IPS-18c (cell line): ENCODE data around the gene SLC25A48.
A peak's percentile ranks its signal among the peaks of the same experiment; 100 is the strongest.
"Not testable (repeated sequence)": the region's sequence is repeated elsewhere in the genome, so short reads cannot be mapped to it uniquely, and the experiment has no call there.

Experiments
- H3K4me3 ChIP-seq: 2 replicates; pipeline ENCODE4 v1.7.0; 2013; ENCODE audit warnings: low read depth, mild to moderate bottlenecking, low read length, moderate library complexity; ENCODE audit not compliant: insufficient read depth
- H3K9me3 ChIP-seq: one replicate; pipeline ENCODE4 v1.6.1; 2013; ENCODE audit warnings: mild to moderate bottlenecking, low read length, moderate library complexity; ENCODE audit not compliant: control insufficient read depth, insufficient read depth

The SLC25A48 gene

DNA sequence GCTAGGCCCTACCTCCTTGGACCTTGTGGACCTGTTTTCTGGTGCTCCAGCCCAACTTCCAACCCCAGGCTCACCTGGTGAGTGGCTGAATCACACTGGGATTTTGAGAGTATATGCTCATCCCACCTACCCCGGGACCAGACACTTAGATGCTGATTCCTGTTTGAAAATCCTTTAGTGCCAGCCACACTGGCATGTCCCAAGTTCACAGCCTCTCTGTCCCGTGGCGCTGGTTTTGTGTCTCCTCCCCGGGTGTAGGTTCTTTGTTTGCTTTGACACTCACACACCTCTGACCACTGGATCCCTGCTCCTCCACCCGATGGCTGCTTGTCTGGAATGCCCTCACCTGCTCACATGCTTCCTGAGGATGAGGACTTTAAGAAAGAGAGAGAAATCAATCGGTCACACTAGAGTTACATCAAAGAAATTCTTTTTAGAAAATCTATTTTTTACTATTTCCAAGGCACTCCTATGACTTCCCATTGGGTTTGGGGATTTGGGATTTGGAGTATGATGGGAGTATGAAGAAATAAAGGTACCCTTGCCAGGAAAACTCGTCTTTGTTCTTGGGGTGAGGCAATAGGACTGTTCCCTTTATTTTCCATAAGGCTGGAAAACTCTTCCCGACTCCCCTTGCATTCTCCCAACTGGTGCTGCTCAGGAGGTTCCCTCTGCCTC lies 7.3 kb upstream of the SLC25A48 start:
- Histone ChIP-seq H3K4me3 (no peak overlapping the region), H3K9me3 (no peaks in the 10 kb centered on the region)

DNA sequence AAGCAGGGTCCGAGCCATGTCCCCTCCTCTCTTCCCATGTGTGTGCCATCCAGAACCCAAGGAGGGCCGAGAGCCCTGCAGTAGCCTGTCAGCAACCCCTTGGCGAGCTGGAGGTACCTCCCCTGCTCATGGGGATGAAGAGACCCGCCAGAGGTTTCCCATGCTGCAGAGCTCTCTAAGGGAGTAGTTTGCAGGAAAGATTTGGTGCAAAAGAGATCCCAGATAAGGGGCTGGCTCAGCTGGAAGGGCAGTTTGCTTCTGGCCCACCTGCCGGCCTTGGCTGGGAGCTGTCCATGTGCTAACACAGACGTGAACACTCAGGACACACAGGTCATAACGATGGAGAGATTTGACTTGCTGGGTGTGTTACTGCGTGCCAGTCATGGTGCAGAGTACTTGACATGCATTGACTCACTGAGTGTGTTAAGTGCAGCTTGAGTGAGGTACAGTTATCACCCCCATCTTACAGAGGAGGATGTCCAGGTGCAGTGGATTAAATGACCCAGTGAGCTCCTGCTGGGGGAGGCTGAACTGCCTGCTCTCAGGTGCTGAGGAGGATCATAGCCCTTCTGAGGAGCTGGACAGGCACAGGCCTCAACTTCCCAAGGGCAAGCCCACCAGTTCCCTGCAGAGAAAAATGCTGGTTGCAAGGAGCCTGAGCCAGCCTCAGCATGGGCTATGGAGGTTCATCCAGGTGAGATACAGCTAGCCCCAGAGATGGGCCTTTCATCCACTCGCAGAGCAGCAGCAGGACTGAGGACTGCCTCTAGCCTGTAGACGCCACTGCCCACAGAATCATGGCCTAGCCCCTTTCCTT lies 6.3 kb upstream of the SLC25A48 start:
- Histone ChIP-seq H3K9me3 (no peaks in the 10 kb centered on the region), H3K4me3 (no peak overlapping the region)

DNA sequence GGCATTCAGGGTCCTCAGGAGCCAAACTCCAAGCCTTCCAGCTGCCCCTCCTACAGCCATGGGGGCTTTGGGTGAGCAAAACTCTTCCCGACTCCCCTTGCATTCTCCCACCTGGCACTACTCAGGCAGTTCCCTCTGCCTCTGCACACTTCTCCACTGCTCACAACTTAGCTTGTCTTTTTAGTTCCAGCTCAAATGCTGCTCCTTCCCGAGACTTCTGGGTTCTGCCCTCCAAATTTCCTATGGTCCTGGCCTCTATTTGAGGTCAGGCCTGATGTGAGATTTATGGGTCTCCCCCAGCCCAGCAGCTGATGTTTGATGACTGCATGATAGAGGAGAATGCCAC lies 5.7 kb upstream of the SLC25A48 start:
- no peak overlapping the region for H3K4me3 ChIP-seq
- H3K9me3 ChIP-seq = no peaks in the 10 kb centered on the region

DNA sequence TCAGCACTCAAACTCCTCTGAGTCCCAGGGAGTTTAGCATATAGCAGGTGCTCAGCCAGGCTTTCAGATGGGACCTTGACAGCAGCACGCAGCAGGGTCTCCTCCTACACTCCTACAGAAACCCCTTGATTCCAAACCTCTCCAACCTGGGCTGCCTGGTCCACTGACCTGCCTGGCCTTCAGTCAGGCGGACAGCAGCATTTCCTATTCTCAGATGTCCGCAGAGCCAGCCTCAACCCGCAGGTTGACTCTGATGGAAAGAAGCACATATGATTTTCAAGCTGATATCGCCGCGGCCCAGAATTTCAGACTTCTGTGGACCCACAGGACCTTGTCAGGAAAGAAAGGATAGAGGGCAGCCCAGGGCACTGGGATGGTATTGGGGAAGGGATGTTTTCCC lies 5.3 kb upstream of the SLC25A48 start:
- Histone ChIP-seq H3K9me3 (no peaks in the 10 kb centered on the region), H3K4me3 (no peak overlapping the region)

DNA sequence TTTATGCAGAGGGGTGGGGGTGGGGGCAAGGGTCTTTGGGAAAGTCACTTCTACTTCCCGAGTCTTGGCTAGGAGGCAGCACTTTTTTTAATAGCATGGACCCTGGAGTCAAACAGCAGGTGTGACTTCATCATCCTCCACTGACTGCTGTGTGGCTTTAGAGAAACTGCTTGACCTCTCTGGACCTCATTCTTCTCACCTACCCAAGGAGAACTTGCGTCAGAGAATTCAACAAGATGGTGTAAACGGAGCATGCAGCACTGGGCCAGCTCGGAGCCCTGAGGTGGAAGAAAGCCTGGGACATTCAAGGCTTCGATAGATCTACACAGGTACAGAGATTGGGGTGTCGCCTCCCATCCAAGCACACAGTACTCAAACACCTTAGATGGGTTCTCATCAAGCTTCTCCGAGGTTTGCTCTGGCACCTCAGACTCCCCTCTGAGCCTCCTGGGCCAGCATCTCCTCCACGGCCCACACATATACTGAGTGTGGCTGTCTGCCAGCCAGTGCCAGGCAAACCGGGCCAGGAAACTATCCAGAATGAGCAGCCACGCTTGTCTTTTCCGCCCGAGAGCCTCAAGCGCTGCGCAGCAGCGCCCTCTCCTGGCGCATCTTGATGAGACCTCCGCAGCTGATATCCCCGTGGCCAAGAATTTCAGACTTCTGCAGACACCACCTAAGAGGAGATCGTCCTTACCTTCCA lies 4.6 kb upstream of the SLC25A48 start:
- H3K4me3 ChIP-seq = no peak overlapping the region
- no peaks in the 10 kb centered on the region for H3K9me3 ChIP-seq

DNA sequence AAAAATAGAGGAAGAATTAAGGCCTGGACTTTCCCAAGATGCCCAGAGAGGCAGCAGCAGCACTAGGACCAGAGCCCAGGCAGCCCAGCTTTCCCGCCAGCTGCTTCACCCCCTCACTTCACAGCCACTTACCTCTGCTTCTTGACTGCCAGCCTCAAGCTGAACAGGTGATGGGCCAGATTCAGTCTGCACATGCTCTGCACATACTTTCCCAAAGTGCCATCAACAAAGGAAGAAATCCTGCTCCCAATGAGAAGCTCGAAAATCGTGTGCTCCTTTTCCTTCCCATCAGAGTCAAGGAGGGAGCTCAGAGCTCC lies 4.1 kb upstream of the SLC25A48 start:
- Histone ChIP-seq H3K4me3 (no peak overlapping the region), H3K9me3 (no peaks in the 10 kb centered on the region)

DNA sequence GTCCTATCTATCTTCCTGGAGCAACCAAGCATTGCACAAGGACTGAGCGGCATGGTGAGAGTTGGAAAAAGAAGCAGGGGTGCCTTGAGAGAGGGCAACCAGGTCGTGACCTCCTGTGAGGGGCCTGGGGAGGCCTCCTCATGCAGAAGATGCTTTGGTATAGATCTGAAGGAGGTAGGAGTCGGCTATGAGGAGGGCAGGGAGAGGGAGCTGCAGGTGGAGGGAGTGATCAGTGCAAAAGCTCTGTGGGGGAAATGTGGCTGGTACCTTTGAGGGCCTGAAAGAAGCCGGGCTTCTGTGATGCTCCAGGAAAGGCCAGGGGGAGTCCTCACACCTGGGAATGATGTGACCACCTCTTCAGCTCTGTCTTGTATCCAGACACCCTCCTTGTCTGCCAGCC lies 3.6 kb upstream of the SLC25A48 start:
- Histone ChIP-seq H3K4me3 (no peak overlapping the region), H3K9me3 (no peaks in the 10 kb centered on the region)

DNA sequence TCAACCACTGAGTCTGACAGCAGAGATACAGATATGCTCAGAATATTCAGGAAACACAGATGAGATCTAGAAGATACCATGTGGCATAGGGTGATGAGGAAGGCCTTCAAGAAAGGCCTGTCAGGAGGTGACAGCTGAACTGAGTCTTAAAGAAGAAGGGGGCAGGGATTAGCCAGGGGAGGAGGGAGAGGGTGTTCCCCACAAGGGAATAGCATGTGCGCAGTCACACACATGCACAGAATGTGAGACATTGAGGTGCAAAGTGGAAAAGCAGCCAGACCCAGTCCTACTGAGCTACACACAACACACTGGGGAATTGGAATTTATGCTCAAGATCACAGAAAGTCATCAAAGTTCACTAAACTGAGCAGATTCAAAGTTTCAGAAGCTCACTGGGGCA lies 3.0 kb upstream of the SLC25A48 start:
- Histone ChIP-seq H3K9me3 (no peaks in the 10 kb centered on the region), H3K4me3 (no peak overlapping the region)

DNA sequence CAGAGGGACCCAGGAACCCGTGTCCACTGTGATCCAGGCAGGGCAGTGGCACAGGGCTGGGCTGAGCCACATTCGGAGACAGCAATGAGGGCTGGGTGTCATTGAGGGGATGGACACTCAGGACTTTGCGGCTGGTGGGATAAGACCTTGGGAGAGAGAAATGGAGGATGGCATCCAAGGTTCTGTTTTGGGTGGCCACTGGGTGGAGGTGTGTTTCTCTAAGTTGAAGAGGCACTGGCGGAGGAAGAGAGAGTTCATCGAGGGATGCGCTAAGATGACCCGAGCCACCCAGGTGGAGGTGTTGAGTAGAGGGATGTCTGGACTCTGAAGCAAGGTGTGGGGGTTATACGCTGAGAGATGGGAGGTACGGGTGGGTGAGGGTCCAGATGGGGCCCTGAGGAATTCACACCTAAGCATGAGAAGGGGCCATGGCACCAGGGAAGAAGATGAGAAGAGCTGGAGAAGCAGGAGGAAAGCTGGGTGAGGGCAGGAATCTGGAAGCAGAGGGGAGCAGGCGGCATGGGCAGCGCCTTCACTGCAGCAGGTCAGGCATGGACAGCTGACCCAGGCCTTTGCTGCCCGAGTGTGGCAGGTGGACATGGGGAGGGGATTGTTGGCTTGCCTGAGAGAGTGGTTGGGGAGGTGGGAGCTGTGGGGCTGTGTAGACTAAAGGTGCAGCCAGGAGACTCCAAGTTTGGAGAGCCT lies 2.5 kb upstream of the SLC25A48 start:
- H3K4me3 ChIP-seq = no peak overlapping the region

DNA sequence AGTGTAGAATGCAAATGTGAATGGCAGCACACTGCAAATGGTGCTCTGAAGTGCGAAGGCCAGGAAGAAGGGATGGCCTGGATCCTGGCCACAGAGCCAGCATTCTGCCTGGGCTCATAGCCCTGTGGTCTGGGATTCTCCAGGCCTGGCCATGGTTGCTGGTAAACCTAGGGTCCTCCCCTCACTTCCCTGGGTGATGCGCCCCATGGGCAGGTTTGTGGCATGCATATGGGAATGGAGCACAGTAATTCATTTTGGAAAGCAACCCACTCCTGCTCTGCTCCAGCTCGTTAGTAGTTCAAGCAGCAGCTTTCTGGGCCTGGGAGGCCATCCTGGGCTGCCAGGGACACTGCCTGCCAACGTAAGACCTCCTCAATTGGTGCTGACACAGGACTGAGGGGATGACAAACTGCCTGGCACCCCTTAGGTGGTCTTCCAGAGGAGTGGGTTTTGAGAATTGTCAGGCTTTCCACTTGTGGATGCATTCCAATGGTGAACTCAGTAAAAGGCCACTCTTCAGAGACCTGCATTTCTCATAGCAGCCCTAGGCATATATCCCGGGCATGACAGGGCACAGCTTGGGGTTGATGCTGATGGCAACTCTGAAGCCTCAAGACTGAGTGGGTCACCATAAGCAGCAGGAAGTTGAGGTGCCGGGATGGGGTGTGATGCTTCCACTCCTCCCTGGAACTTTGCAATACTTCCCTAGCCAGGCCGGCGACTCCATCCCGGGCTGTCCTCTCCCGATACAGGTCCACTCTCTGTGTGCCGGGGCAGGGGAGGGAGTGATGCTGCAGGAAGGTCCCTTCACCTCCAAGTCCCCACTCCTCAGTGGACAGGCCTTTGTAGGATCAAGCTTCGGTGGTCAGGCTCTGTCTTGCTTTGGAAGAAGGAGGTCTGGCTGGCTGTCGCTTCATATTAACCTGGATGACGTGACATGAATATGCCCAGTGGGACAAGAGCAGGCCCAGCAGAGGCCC lies 1.2 kb upstream of the SLC25A48 start:
- H3K9me3 ChIP-seq = peaks cover under 1% of the 10 kb centered on the region
- no peak overlapping the region for H3K4me3 ChIP-seq

More for the DNA sequence above, 2.5 kb upstream of the SLC25A48 start:
- H3K9me3 ChIP-seq = no peaks in the 10 kb centered on the region

DNA sequence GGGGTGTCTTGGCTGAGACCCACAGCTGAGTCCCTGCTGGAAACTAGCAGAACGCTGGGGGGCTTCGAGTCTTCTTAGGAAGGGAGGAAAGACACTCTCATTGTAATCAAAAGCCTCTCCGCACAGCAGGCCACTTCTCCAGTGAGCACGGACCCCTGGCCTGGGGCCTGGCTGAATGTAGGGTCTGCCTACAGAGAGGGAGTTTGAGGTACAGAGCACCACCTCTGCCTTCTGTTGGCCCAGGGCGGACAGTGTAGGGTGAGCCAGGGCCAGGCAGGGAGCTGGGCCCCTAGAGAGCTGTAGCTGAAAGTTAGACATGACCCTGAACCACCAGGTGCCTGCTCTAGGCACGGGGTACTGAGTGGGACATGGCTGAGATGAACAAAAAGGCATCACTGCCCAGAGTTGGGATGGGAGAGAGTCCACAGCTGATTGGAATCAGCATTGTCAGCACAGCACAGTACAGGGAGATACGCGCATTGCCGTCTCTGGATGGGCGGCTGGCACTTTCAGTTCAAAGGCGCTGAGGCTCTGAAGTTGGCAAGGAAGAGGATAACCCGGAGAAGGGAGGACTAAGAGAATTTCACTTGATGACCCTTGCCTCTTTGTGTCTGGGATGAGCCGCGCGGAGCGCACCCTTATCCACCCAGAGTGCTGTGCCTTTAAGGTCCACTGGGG lies 363 bp upstream of the SLC25A48 start:
- Histone ChIP-seq H3K9me3 (peaks cover 3% of the 10 kb centered on the region), H3K4me3 (peak overlapping the region; percentile 74; the same call in 1 of the 2 replicates)

DNA sequence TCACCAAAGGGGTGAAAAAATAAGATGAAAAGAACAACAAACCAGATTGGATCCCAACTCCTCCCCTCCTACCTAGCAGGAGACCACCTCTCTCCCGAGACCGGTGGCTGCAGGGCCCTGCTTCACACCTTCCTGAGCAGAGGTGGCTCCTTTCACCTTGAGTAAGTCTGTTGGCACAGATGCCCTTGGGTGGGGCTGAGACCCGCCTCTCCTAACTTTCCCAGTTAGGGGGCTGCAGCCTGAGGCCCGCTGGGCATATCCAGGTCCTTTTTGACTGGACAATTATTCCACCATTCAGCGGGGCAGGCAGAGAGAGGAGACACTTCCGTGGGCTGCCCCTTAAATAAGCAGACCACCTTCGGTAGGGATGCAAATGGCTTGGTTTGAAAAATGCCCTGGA lies 1.3 kb downstream of the SLC25A48 start:
- peaks cover 5% of the 10 kb centered on the region for H3K9me3 ChIP-seq
- no peak overlapping the region; the same call in 1 of the 2 replicates for H3K4me3 ChIP-seq

DNA sequence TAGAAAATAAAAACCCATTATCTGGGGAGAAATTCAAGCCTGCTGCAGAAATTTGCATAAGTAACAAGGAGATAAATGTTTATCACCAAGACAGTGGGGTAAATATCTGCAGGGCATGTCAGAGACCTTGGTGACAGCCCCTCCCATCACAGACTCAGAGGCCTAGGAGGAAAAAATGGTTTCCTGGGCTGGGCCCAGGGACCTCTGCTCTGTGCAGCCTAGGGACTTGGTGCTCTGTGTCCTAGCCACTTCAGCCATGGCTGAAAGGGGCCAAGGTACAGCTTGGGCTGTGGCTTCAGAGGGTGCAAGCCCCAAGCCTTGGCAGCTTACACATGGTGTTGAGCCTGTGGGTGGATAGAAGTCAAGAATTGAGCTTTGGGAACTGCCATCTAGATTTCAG lies 3.9 kb downstream of the SLC25A48 start:
- H3K9me3 ChIP-seq, H3K4me3 ChIP-seq: not testable (repeated sequence)

DNA sequence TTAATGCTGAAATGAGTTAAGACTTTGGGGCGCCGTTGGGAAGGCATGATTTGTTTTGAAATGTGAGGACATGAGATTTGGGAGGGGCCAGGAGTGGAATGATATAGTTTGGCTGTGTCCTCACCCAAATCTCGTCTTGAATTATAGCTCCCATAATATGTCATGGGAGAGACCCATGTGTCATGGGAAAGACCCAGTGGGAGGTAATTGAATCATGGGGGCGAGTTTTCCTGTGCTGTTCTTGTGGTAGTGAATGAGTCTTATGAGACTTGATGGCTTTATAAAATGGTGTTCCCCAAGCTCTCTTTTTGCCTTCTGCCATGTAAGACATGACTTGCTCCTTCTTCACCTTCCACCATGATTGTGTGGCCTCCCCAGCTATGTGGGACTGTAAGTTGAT lies 5.1 kb downstream of the SLC25A48 start:
- peaks cover 5% of the 10 kb centered on the region for H3K9me3 ChIP-seq
- no peak overlapping the region for H3K4me3 ChIP-seq

DNA sequence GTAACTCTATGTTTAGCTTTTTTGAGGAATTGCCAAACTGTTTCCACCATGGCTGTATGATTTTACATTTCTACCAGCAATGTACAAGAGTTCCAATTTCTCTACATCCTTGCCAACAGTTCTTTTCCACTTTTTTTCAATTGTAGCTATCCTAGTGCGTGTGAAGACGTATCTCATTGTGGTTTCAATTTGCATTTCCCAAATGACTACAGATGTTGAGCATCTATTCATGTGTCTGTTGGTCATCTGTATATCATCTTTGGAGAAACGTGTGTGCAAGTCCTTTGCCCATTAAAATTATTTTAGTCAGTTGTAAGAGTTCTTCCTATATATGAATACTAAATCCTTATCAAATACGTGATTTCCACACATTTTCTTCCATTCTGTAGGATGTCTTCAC lies 6.5 kb downstream of the SLC25A48 start:
- H3K9me3 ChIP-seq = peaks cover 5% of the 10 kb centered on the region
- no peak overlapping the region for H3K4me3 ChIP-seq

DNA sequence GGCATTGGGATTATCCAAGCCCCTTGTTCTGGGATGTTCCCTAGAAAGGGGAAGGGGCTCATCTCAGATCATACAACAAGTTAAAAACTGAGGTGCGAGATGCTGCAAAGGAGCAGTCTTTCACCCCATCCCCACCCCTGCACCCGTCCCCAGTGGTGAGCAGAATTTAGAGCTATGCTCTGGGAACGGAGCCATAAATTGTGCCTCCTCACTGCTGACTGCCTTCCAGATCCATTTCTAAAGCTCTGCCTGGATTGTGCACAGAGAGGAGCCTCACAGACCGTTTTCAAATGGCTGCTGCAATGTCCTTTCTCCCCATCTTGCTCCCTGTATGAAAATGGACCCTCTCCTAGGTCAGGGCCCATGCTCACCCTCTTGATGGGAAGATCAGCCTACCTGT lies 8.3 kb downstream of the SLC25A48 start:
- H3K9me3 ChIP-seq = peaks cover 5% of the 10 kb centered on the region
- no peak overlapping the region for H3K4me3 ChIP-seq
